GM19238 (cell line): ENCODE measurements around the gene BLOC1S4.
"Not testable (repeated sequence)": the region's sequence is repeated elsewhere in the genome, so short reads cannot be mapped to it uniquely, and the experiment has no call there.

Experiments used
- DNase-seq: peaks from one replicate; pipeline ENCODE4 v3.0.0; 2011; ENCODE audit warnings: low spot score; ENCODE audit not compliant: insufficient read length

The BLOC1S4 gene

DNA sequence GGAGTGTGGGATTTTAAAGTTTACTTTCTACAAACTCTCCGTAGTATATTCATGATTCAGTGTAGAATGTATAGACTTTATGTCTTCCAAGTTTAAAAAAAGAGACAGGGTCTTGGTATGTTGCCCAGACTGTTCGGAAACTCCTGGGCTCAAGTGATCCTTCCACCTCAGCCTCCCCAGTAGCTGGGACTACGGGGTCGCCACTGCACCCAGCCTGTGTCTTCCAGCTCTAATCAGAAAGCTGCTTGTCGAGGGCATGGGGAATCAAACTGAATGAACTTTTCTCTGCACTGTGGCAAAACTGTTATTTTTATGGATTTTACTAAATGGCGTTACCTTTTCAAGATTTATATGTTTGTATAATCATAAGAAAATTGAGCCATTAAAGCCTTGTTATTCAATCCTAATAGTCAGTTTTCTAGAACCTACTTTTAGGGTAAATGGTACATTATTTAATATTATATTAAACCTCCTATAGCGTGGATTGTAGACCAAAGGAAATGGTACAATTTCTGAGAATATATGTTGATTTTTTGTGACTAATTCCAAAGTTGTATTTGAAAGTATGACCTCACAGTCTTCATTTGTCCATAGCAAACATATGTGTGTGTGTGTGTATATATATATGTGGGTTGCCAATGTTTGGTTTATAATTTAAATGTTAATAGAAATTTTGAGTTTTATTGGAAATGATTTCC is 1.1 kb downstream of the BLOC1S4 start:
- no peak for DNase-seq

DNA sequence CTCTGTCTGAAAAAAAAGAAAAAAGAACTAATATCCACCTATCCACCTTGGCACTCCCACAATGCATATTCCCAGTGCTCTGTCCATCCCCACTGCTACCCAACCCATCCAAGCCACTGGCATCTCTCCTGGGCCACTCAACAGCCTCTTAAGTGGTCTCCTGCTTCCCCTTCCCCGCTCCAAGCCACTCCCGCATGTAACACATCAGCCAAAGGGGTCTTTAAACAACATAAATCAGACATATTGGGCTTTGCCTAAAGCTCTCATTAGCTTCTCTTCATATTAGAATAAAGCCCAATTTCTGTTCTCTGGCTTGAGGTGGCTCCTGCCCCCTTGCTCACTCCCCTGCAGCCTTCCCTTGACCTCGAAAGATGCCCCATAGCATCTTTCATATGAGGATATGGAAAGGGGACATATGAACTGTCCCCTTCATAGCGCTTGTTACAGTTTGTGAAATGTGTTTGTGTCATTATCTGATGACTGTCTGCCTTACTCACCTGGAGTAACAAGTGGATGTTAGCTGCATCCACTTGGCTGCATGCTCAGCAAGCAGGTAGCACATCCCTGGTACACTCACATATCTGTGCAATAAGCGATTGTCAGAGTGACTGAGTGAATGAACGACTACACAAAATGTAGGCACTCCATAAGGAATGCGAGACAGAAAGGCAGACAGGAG is 3.1 kb downstream of the BLOC1S4 start:
- DNase-seq, result no peak

DNA sequence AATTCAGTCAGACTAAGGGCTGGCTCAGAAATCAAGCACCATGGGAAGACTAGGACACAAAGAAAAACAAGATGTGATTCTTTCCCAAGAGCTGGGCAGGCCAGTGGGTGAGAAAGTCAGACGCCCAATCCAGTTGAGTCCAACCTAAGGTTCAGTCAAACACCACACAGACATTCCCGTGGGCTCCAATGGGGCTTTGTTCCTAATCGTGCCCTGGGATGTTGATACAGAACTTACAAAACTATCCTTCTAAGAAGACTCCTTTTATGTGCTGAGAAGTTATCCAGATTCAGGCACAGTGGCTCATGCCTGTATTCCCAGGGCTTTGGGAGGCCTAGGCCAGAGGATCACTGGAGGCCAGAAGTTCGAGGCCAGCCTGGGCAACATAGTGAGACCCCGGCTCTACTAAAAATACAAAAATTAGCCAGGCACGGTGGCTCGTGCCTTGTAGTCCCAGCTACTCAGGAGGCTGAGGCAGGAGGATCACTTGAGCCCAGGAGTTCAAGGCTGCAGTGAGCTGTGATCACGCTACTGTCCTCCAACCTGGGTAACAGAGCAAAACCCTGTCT is 3.7 kb downstream of the BLOC1S4 start:
- DNase-seq, result no peak

DNA sequence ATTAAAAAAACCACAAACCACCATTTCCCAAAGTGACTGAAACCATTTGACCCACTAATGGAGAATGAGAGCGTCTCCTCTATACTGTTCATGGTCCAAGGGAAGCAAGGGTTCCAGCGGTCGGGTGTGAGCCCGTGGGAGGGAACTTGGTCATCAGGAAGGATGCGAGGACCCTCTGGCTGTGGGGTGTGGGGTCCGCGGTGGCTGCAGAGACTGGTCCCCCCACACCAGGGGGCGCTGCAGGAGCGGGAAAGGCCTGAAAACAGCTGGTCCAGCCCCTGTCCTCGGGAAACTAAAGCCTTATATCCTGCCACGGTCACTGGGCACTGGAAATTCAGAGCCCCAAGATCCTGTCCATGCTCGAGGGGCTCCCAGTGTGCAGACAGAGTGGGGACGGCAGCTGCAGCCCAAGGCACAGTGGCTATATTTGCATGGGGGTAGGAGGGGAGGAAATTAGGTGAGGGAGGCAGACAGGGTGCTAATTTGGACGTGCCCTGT is 4.3 kb downstream of the BLOC1S4 start:
- DNase-seq, result peak; percentile 86

DNA sequence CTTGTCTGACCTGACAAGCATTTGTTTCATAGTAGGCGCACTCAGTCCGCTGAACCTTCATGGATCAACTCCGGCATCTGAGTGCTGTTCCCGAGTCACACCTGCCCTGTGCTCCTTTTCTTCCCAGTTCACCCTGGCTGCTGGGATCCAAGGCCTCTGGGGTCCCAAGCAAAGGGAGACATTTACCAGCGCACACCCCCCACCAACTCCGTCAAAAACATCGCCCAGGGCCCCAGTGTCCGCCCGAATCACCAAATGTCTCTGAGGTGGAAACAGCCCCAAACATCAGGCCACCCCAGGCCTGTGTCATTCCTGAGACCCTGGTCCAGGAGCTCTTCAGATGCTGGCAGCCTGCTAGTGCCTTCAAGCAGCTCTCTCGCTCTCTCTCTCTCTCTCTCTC is 5.1 kb downstream of the BLOC1S4 start:
- no peak for DNase-seq

DNA sequence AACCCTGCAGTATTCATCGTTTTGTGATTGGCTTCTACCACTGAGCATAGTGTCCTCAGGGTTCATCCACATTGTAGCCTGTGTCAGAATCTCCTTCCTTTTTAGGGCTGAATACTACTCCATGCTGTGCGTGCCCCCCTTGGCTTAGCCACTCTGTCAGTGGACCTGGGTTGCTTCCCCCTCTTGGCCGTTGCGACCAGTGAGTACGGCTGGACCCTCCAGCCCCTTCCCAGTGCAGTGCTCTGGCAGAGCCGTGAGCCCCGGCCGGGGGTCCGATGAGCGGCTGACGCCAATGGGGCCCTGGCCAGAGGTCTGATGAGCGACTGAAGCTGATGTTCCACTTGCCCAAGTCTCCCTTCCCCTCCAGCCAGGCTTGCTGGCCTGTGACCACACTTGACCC is 6.9 kb downstream of the BLOC1S4 start:
- DNase-seq, result no peak

DNA sequence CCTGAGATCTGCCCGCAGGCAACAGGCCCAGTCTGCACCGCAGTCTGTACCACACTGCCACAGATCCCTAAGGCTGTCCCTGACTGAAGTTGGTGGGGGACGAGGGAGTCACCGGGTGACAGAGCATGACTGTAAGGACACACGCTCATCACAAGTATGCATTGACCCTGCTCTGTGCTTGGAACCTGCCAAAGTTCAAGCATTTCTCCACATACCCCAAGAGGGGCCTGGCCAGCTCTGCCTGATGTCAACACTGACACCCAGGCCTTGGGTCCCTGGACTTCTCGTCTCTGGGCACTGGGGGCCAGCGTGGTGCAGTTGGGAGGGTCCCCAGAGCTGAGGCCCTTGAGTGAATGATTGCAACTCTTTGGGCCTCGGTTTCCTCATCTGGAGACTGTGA is 7.9 kb downstream of the BLOC1S4 start:
- no peak for DNase-seq

DNA sequence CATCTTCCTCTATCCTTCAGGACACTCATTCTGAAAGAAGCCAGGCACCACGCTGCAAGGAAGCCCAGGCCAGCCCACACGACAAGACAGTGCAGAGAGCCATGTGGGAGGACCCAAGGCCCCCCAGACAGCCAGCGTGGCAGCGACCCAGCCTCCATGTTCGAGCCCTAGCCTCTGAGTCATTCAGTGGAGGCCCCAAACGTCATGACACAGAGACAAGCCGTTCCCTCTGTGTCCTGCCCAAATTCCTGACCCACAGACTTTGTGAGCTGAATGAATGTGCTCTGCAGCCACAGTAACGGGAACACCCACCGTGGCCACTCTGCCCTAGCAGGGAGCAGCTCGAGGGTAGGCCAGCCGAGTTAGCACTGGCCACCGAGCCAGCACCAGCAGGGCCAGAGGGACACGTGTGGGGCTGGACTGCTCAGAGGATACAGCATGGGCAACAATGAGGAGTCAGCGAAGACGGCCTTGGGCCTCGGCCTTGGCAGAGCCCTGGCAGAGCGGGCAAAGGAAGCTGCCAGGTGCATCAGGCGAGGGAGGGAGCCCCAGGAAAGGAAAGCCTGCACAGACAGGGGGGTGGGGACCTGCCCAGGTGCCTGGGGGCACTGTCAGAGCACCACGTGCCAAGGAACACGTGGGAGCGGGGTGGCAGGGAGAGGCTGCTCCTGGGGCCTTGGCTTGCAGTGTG is 8.6 kb downstream of the BLOC1S4 start:
- no peak for DNase-seq

DNA sequence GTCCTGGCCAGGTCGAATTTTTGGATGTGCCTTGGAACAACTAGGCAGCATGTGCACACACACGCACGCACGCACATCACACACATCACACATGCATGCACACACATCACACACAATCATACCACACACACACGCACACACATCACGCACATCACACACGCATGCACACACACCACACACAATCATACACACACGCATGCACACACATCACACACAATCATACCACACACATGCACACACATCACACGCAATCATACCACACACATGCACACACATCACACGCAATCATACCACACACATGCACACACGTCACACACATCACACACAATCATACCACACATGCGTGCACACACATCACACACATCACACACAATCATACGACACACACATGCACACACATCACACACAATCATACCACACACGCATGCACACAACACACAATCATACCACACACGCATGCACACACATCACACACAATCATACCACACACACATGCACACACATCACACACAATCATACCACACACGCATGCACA is 9.5 kb downstream of the BLOC1S4 start:
- not testable (repeated sequence) for DNase-seq

DNA sequence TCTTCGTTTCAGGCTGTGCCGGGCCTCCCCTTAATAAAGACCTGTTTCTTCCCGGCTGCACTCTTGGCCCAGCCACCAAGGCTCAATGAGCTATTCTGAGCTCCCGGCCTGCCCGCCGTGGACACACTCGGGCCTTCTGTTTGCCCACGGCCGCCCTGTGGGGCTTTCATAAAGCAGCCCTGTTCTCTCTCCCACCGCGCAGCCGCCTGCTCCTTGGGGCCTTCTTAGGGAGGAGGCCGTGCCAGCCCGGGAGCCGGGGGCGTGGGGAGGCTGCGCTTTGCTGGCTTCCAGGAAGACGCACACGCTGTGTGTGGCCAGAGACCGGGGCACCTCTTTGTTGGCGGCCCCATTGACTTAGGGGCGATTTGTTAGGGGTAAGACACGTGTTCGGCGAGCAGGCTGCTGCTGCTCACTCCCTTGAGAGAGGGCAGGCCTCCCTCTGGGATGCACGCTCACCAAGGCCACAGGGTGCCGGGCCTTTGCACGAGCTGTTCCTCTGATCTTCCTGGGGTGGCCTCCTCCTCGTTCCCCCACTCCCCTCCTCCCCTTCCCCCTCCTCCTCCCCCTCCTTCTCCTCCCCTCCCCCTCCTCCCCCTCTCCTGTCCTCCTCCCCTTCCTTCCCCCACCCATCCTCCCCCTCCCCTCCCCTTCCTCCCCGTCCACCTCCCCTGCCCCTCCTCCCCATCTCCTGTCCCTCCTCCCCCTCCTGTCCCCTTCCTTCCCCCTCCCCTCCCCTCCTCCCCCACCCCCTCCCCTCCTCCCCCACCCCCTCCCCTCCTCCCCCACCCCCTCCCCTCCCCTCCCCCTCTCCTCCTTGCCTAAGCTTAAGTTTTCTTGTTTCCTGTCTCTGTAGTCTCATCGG is 11.3 kb downstream of the BLOC1S4 start:
- DNase-seq, result no peak

DNA sequence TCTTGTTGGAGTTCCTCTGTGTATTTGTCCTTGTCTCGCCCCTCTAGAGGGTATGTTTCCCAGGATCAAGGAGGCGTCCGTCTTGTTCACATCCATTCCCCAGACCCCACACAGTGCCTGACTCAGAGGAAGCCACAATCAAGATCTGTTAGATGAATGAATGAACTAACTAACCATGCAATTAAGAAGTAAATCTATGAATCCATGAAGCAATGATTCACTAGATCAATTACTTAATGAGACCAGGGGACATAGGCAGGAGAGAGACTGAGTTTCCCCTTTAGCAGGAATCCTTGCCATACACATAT is 11.9 kb downstream of the BLOC1S4 start:
- DNase-seq, result no peak

DNA sequence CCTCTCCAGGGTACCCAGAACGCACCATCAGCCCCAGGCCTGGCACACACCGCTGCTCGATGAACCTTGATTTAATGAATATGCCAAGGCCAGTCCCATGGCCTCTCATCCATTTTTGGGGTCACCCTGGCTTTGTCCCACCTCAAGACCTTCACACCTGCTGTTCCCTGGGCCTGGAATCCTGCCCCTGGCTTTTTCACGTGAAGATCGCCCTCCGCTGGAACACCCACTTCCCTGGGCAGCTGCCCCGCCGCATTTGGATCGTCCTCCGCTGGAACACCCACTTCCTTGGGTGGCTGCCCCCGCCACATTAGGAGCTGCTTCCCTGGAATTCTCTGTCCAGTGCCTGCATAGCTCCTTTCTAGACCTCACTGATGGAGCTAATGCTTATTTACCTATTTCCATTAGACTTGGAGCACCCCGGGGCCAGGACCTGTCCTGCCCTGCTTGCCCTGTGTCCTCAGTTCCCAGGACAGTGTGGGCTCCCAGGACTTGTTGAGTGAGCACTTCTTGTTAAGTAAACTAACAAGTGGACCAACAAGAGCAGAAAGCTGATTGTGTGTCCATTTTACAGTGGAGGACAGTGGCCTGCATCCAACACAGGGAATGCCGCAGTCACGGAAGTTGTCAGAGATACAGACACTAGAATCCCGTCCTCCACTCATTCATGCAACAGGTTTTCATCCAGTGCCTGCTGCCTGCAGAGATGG is 12.5 kb downstream of the BLOC1S4 start:
- no peak for DNase-seq

DNA sequence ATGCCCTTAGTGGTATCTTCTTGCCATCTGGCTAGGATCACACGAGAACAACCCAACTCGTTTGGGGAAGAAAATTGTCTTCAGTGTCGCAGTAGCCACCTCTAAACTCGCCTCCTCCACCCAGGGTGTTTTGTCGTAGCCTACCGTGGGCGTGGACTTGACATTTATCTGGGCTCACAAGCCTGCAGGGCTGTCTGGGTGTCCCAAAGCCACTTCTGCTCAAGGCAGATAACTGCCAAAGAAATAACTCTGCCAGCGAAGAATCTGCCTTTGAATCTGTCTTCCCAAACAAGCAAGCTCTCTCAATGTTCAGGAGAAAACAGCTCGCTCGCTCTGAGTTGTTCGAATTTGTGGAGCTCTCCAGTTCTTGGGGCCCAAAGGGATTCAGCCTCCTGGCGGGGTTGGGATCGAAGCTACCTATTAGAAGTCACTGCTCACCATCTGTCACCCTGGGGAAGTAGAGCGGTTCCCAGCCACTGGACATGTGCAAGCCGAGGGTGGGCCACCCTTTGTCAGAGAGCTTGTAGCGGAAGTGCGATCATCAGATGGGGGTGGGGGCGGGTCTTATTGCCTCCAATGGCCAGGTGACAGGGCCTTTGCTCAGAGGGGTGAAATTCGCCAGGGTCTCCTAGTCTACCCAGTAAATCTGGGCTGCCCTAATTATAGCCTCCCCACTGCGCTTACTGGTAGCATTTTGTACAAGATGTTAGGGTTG is 14.8 kb downstream of the BLOC1S4 start:
- no peak for DNase-seq

DNA sequence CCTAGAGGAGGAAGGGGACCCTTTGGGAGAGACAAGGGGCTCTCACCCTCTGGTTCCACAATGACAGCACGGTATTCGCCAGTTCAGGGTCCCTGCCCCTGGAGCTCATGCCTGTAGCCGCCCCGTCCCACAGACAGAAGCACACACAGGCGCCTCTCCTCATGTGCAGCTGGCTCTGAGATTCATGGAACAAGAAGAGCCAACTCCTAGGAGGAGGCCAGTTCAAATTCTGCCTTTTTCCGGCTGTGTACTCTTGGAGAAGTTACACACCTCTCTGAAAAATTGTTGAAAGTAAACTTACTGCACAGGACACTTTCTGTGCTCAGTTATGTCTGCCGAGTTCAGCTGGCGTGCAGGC is 15.3 kb downstream of the BLOC1S4 start:
- DNase-seq, result no peak

DNA sequence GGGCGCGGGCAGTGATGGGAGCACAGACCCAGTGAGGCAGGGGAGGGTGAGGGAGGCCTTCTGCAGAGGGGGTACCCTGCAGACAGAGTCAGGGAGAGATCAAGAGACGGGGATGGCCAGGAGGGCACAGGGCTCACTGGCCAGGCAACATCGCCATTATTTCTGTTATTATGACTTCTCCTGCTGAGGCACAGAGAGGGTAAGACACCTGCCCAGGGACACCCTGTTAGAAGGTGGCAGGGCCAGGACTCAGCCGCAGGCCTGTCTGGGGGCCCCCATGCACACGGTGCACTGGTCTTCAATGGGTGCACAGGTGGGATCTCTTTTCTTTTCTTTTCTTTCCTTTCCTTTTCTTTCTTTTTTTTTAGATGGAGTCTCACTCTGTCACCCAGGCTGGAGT is 15.8 kb downstream of the BLOC1S4 start:
- no peak for DNase-seq

DNA sequence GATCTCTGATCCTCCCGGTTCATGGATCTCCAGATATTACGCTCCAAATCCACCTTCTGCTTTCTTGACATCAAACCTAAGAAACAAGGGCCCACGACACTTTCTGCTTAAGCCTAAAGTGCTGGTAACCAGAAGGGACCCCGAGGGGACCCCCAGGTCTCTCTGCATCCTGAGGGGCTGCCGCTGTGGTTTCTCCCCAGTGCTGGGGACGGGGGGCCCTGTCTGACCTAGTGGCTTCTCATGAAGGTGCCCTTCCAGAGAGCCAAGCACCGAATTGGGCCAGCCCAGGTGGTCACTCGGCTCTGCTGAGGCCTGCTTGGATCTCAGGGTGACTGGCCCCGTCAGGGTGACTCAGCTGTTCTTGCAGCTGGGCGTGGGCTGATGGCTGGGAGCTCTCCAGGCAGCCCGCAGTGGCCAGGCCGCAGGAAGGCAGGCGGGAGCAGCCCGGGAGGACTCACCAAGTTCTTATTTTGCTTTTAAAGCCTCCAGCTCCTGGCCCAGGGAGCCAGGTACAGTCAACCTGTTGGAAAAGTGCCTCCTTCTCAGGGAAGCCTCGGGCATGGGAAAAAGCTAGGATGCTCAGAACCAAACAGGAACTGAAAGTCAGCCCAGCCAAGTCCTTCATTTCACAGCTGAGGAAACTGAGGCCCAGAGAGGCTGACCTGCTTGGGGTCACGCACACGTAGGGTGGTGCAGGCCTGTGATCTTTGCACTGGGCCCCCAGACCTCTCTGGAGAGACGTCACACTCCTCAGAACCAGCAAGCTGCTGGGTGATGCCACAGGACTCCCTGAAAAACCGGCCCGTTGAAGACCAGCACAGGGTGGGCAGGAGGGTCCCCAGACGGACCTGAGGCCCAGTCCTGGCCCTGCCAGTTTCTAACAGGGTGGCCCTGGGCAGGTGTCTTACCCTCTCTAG is 16.7 kb downstream of the BLOC1S4 start:
- DNase-seq, result no peak

DNA sequence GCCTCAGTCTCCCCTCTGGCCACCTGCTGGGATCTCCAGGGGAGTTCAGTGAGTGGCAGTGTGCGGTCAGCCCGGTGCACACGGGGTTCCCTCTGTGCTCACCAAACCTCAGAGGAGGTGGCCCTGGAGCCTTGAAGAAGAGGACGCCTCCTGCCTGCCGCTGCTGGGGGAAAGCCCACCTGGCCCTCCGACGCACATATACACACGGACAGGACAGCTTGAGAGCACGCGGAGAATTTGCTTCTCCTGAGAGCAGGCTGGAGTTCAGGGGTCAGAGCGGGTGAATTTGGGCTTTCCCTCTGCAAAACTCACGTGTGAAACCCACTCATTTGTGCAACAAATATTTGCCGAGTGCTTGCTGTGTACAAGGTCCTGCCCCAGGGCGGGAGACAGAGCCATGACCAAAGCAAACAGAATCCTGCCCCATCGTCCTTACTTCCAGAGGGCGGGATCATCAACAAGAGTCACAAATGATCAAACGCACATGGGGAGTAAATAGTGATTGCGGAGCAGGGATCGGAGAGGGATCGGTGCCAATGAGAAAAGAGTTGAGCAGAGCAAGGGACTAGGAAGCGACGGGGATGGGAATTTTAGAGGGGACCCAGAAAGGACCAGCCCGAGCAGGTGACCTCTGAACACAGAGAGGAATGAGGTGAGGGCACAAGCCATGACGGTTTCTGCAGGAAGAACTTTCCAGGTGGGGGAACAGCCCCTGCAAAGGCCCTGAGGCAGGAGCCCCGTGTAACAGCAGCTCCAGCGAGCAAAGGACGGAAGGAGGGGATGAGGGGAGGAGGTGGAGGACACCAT is 17.6 kb downstream of the BLOC1S4 start:
- DNase-seq, result no peak

DNA sequence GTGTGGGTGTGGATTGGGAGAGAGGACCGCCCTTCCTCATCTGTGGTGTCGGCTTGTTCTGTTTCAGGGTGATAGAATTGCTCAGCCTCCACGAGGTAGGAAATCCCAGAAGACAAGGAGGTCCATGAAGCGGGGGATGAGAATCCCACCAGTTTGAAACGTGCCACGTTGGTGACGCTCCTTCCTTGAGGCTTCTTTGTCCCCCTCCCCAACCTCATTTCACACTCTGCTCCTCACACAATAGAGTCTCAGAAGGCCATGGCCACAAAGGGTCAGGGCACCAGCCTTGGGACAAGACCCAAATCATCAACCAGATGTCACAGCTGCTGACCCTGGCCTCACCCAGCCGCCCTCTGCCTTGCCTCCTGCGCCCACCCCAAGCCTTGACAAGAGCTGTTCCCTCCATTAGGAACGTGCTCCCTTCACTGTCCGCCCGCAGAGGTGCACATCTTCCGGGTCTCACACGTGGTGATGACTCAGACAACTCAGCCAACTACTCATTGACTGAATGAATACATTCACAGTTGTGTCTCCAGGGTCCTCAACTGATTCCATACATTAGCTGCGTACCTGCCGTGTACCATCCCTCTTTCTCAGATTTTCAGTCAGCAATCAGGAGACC is 18.3 kb downstream of the BLOC1S4 start:
- DNase-seq, result no peak
